GM18907 (cell line): Measurements from ENCODE around the gene MAMLD1.

ENCODE experiments used
- ATAC-seq: cut with Tn5 transposase; IDR thresholded peaks from one replicate; pipeline ENCODE4 v1.9.1; 2021; ENCODE audit warnings: mild to moderate bottlenecking, moderate library complexity; ENCODE audit not compliant: unreplicated experiment

Gene MAMLD1

GRCh38 chrX:150352114-150352513 is 11.0 kb upstream of the MAMLD1 start:
- ATAC-seq: no peak

- no peak for ATAC-seq
Observed at GRCh38 chrX:150352581-150352980, 10.5 kb upstream of the MAMLD1 start.

- no peak for ATAC-seq
Observed at GRCh38 chrX:150355913-150356312, 7.2 kb upstream of the MAMLD1 start.

GRCh38 chrX:150357790-150358189 is 5.3 kb upstream of the MAMLD1 start:
- ATAC-seq: no peak

GRCh38 chrX:150358651-150359050 is 4.5 kb upstream of the MAMLD1 start:
- no peak for ATAC-seq

- no peak for ATAC-seq
Observed at GRCh38 chrX:150360331-150360730, 2.8 kb upstream of the MAMLD1 start.

GRCh38 chrX:150361070-150361776 is 1.9 kb upstream of the MAMLD1 start:
- ATAC-seq: no peak

GRCh38 chrX:150361777-150362351 is 1.3 kb upstream of the MAMLD1 start:
- ATAC-seq: no peak

- ATAC-seq: no peak
Observed at GRCh38 chrX:150363561-150364346, 637 bp downstream of the MAMLD1 start.

- ATAC-seq: no peak
Observed at GRCh38 chrX:150364347-150365050, 1.4 kb downstream of the MAMLD1 start.

GRCh38 chrX:150365051-150365989 is 2.2 kb downstream of the MAMLD1 start:
- ATAC-seq: no peak

GRCh38 chrX:150365990-150366911 is 3.1 kb downstream of the MAMLD1 start:
- ATAC-seq: no peak

- no peak for ATAC-seq
Observed at GRCh38 chrX:150366951-150367545, 3.9 kb downstream of the MAMLD1 start.

- ATAC-seq: no peak
Observed at GRCh38 chrX:150370589-150371312, 7.6 kb downstream of the MAMLD1 start.

- ATAC-seq: no peak
Observed at GRCh38 chrX:150371877-150372276, 8.8 kb downstream of the MAMLD1 start.

- ATAC-seq: no peak
Observed at GRCh38 chrX:150372280-150372679, 9.2 kb downstream of the MAMLD1 start.

- no peak for ATAC-seq
Observed at GRCh38 chrX:150372756-150373155, 9.6 kb downstream of the MAMLD1 start.

GRCh38 chrX:150375243-150375770 is 12.2 kb downstream of the MAMLD1 start:
- no peak for ATAC-seq
